ENCODE results near the gene CLCNKB. TPM values are rescaled to one million over a fixed set of nuclear protein-coding genes. Genes with fewer than 3 reads are reported as not detected.
A peak's percentile ranks its signal among the peaks of the same experiment; 100 is the strongest.

Gene CLCNKB
- total RNA-seq, 1 experiment from 2014 or later = not detected

- DNase-seq (ENCODE audit: low read depth, low spot score) = no peak
- intact Hi-C loops (cut with micrococcal nuclease; ENCODE audit: unreplicated experiment) = loop anchor here (2.0 kb wide), 1 partner anchor 39 kb away; no protein-coding TSS in a partner anchor
- Histone ChIP-seq H3K27ac (ENCODE audit: low read length) (peak overlapping the region; percentile 25; the same call in 1 of the 2 replicates), H3K27me3 (ENCODE audit: control insufficient read depth, insufficient read depth, low read length) (no peaks in the 10 kb centered on the region), H3K4me3 (ENCODE audit: low read depth in 2 of 2, low read length in 2 of 2) (no peak overlapping the region), H3K9me3 (ENCODE audit: control insufficient read depth, insufficient read depth, low read depth, low read length) (no peaks in the 10 kb centered on the region), H3K36me3 (ENCODE audit: control insufficient read depth, insufficient read depth, low read length) (no peaks in the 10 kb centered on the region), H3K4me1 (ENCODE audit: control insufficient read depth, insufficient read depth, low read length) (peaks cover 30% of the 10 kb centered on the region)
- ATAC-seq = no peak
- no peak for TF ChIP-seq POLR2AphosphoS5 (IDR thresholded peaks at IDR 0.05; ENCODE audit: low read depth, low read length)
- no peak for TF ChIP-seq TCF7L2 (IDR thresholded peaks at IDR 0.05; ENCODE audit: low read depth, low read length)
- TF ChIP-seq REST (IDR thresholded peaks at IDR 0.05; ENCODE audit: insufficient read depth in 1 of 2, low read depth in 2 of 2, low read length in 1 of 2) = no peak
- TF ChIP-seq CTCF (IDR thresholded peaks at IDR 0.05) = no peak
- no peak for TF ChIP-seq SIN3A (IDR thresholded peaks at IDR 0.05; ENCODE audit: borderline replicate concordance, insufficient read depth, low read depth, low read length)
- in situ Hi-C loops (cut with HindIII; ENCODE audit: low pct_unique_long_range_greater_than_20kb, low sequenced_read_pairs) = no loop called here
- BruUV-seq (replicated peaks) = no TSS peak
- CTCF ChIA-PET = interaction anchor here (1.4 to 2.7 kb wide), 3 partner anchors 38 to 105 kb away, joined by 3 to 25 read pairs (median 11); no protein-coding TSS in a partner anchor
- POLR2A ChIA-PET = no interaction called here
Observed at GRCh38 chr1:16083486-16083885, 39.9 kb downstream of the CLCNKB start.

- no peak for ATAC-seq
- intact Hi-C loops (cut with micrococcal nuclease; ENCODE audit: unreplicated experiment) = no loop called here
Observed at GRCh38 chr1:16085522-16085921, 41.9 kb downstream of the CLCNKB start.

More at GRCh38 chr1:16085522-16085921, 41.9 kb downstream of the CLCNKB start:
- no peak for TF ChIP-seq POLR2AphosphoS5 (IDR thresholded peaks at IDR 0.05; ENCODE audit: low read depth, low read length)
- TF ChIP-seq TCF7L2 (IDR thresholded peaks at IDR 0.05; ENCODE audit: low read depth, low read length) = no peak
- TF ChIP-seq SIN3A (IDR thresholded peaks at IDR 0.05; ENCODE audit: borderline replicate concordance, insufficient read depth, low read depth, low read length) = no peak
- no peak for TF ChIP-seq CTCF (IDR thresholded peaks at IDR 0.05)
- no peak for TF ChIP-seq REST (IDR thresholded peaks at IDR 0.05; ENCODE audit: insufficient read depth in 1 of 2, low read depth in 2 of 2, low read length in 1 of 2)
- no peak for DNase-seq (ENCODE audit: low read depth, low spot score)
- Histone ChIP-seq H3K4me1 (ENCODE audit: control insufficient read depth, insufficient read depth, low read length) (peaks cover 25% of the 10 kb centered on the region), H3K27me3 (ENCODE audit: control insufficient read depth, insufficient read depth, low read length) (no peaks in the 10 kb centered on the region), H3K27ac (ENCODE audit: low read length) (no peak overlapping the region), H3K36me3 (ENCODE audit: control insufficient read depth, insufficient read depth, low read length) (no peaks in the 10 kb centered on the region), H3K4me3 (ENCODE audit: low read depth in 2 of 2, low read length in 2 of 2) (no peak overlapping the region), H3K9me3 (ENCODE audit: control insufficient read depth, insufficient read depth, low read depth, low read length) (no peaks in the 10 kb centered on the region)
- POLR2A ChIA-PET = no interaction called here
- BruUV-seq (replicated peaks) = no TSS peak
- CTCF ChIA-PET = no interaction called here
- in situ Hi-C loops (cut with HindIII; ENCODE audit: low pct_unique_long_range_greater_than_20kb, low sequenced_read_pairs) = no loop called here
